HepG2 (cell line): ENCODE results near the gene ANK3.

Experiments used
- ARID2 ChIP-seq: sonication (generic); formaldehyde crosslinking; IDR thresholded peaks from 2 replicates; pipeline ENCODE4 v1.8.1; 2022; ENCODE audit warnings: mild to moderate bottlenecking, missing genetic modification reagents, borderline replicate concordance
- ATF3 ChIP-seq: sonication (generic); formaldehyde crosslinking; IDR thresholded peaks from 2 replicates; pipeline ENCODE4 v1.4.0; 2020; ENCODE audit warnings: missing genetic modification reagents
- CHD2 ChIP-seq: IDR thresholded peaks from 2 replicates; pipeline ENCODE4 v1.6.1; 2011; ENCODE audit warnings: low read depth, low read length, improper control_type of control experiment
- CTCF ChIP-seq: sonication (generic); formaldehyde crosslinking; IDR thresholded peaks from 2 replicates; pipeline ENCODE4 v1.5.0; 2020; ENCODE audit warnings: mild to moderate bottlenecking, missing genetic modification reagents, moderate library complexity
- ELF1 ChIP-seq: sonication (generic); formaldehyde crosslinking; IDR thresholded peaks from 2 replicates; pipeline ENCODE4 v1.4.0; 2020; ENCODE audit warnings: missing genetic modification reagents
- HDAC2 ChIP-seq: sonication (generic); formaldehyde crosslinking; IDR thresholded peaks from 2 replicates; pipeline ENCODE4 v1.4.0; 2020; ENCODE audit warnings: missing genetic modification reagents
- HOXA3 ChIP-seq: sonication (generic); formaldehyde crosslinking; IDR thresholded peaks from 2 replicates; pipeline ENCODE4 v1.5.0; 2020; ENCODE audit warnings: missing genetic modification reagents
- MXI1 ChIP-seq: IDR thresholded peaks from 3 replicates; pipeline ENCODE4 v1.6.1; 2012; ENCODE audit warnings: low read depth, low read length, inconsistent platforms, borderline replicate concordance
- POLR2AphosphoS5 ChIP-seq: IDR thresholded peaks from 2 replicates; pipeline ENCODE4 v1.6.1; 2012; ENCODE audit warnings: low read depth, low read length
- RARG ChIP-seq: sonication (generic); formaldehyde crosslinking; IDR thresholded peaks from 2 replicates; pipeline ENCODE4 v1.4.0; 2020; ENCODE audit warnings: low read depth, mild to moderate bottlenecking, missing genetic modification reagents
- RELA ChIP-seq: sonication (generic); formaldehyde crosslinking; IDR thresholded peaks from 2 replicates; pipeline ENCODE4 v1.4.0; 2020; ENCODE audit warnings: missing genetic modification reagents
- ZHX2 ChIP-seq, 2 experiments: sonication (generic) in 1 of 2; formaldehyde crosslinking in 1 of 2; IDR thresholded peaks; 2 replicates each; pipeline versions ENCODE4 v1.6.1 to v1.9.0; 2014 to 2022; ENCODE audit warnings: antibody characterized with exemption in 1 of 2, borderline replicate concordance in 1 of 2, inconsistent platforms in 1 of 2, low read depth in 1 of 2, missing genetic modification reagents in 1 of 2
- ZNF160 ChIP-seq: sonication (generic); formaldehyde crosslinking; IDR thresholded peaks from 2 replicates; pipeline ENCODE4 v1.8.0; 2022; ENCODE audit warnings: mild to moderate bottlenecking, inconsistent platforms, missing genetic modification reagents

- TF ChIP-seq POLR2AphosphoS5 (no peak), RARG (CRISPR knock-in tag) (no peak), CTCF (no peak), RELA (CRISPR knock-in tag) (no peak), ARID2 (CRISPR knock-in tag) (no peak), CHD2 (no peak), HDAC2 (CRISPR knock-in tag) (no peak), ELF1 (no peak), ZNF160 (CRISPR knock-in tag) (no peak), ZHX2 (IDR thresholded peaks at IDR 0.05; ENCODE audit: low read depth) (no peak), ZHX2 (CRISPR knock-in tag; IDR thresholded peaks at IDR 0.05; ENCODE audit: borderline replicate concordance) (no peak), MXI1 (no peak), ATF3 (CRISPR knock-in tag) (no peak), HOXA3 (CRISPR knock-in tag) (no peak)
These were observed 38.2 kb upstream of the ANK3 start for GRCh38 chr10:60427709-60428386.
